Measurements from ENCODE around the gene SGCB. TPM values are rescaled to one million over a fixed set of nuclear protein-coding genes. Genes with fewer than 3 reads are reported as not detected.

The SGCB gene
- total and polyA plus RNA-seq, 11 donors: 17.4 to 111 (median 72.5) TPM

DNA sequence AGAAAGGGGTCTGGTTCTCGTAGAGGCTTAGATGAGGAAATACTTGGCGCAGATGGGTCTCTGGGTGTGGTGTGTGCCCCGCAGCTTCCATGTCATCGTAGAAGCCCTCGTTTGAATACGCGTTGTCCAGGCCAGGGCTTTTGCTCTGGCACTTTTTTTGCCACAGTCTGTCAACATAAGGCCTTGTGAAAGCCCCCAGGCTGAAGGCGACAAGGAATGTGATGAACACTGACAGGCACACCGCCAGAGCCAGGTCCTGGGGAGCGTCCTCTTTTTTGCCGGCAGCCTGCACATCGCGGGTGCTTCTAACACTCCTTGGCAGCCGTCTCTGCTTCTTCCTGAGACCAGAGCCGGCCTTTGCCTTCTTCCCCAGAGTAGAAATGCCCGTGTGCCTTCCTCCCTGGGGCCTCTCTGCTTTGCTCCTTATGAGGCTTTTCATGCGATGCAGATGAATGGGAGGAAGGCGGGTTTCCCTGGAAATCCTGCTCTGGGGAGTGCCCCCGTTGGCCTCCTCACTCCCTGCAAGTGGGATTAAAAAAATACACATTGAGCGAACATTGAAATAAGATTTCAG lies 42.4 kb downstream of the SGCB start:
- WGBS, 4 donors: 49 to 61% (median 54%) methylated on average over 18 to 20 of the region's 20 CpGs
- no peak for ATAC-seq
- DNase-seq: no peak
- no peaks in the 10 kb centered on the region for H3K27me3 ChIP-seq
- H3K9me3 ChIP-seq: no peaks in the 10 kb centered on the region
- intact Hi-C loops (cut with DNase I): no loop called here
- no peak overlapping the region for H3K27ac ChIP-seq
- no peaks in the 10 kb centered on the region for H3K36me3 ChIP-seq
- H3K4me1 ChIP-seq: no peaks in the 10 kb centered on the region
- TF ChIP-seq POLR2A (IDR thresholded peaks at IDR 0.05) (no peak), CTCF (IDR thresholded peaks at IDR 0.05) (no peak)
- no peak overlapping the region for H3K4me3 ChIP-seq

Other genes with a start within 250 kb of the SGCB start
- gene DCUN1D4, start 195.1 kb downstream of the SGCB start, total RNA-seq: 10 to 100 TPM; 16.6 to 54.0 (median 38.1) TPM
- 10 to 100 TPM; 10.4 to 19.1 TPM for gene DCUN1D4, start 195.1 kb downstream of the SGCB start, polyA plus RNA-seq
- under 1 TPM; 0.12 to 0.56 (median 0.27) TPM for gene LRRC66, start 17.9 kb downstream of the SGCB start, total RNA-seq
- under 1 TPM; 0.11 to 0.19 TPM for gene LRRC66, start 17.9 kb downstream of the SGCB start, polyA plus RNA-seq
- 1 to 10 TPM in 8 of 9 donors, under 1 TPM in 1; 0.74 to 5.7 (median 2.0) TPM for gene SPATA18, start 13.0 kb upstream of the SGCB start, total RNA-seq
- gene SPATA18, start 13.0 kb upstream of the SGCB start, polyA plus RNA-seq: under 1 TPM; 0.23 to 0.43 TPM